OCI-LY7 (cell line): ENCODE data around the gene METTL14.

ENCODE experiments used
- CTCF ChIP-seq: fragments of 200-600 bp; sonication (generic); conservative IDR thresholded peaks from 2 replicates; pipeline ENCODE4 v1.5.1; 2014; ENCODE audit warnings: mild to moderate bottlenecking, antibody characterized with exemption, low read length, moderate library complexity, mixed read lengths
- EZH2phosphoT487 ChIP-seq: fragments of 200-600 bp; sonication (generic); IDR thresholded peaks from 2 replicates; pipeline ENCODE4 v1.6.1; 2018; ENCODE audit warnings: low read depth, borderline replicate concordance, mild to moderate bottlenecking, mixed run types, antibody characterized with exemption, low read length, moderate library complexity, mixed read lengths

- TF ChIP-seq CTCF (no peak), EZH2phosphoT487 (no peak)
Measured at GRCh38 chr4:118757761-118758251, 72.6 kb downstream of the METTL14 start.
